ENCODE results near the gene DGKI.

DNA sequence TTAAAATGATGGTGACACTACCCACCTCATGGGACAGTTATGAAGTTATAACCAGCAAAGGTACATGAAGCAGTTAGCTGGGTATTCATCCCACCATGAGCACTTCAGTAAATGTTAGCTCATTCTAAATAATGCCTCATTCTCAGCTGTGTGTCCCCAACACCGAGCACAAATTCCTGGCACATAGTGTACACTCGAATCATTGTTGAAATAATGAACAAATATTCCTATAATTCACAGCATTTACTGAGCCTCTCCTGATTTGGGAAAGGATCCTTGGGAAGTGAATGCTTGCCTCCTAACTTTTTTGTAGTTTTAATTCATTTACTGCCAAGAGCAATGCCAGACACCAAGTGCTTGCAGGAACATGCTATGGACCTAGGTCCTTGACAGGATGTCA is 235.2 kb downstream of the DGKI start:
- TF ChIP-seq, protein P1, sequence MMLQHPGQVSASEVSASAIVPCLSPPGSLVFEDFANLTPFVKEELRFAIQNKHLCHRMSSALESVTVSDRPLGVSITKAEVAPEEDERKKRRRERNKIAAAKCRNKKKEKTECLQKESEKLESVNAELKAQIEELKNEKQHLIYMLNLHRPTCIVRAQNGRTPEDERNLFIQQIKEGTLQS (IDR thresholded peaks at IDR 0.05), result no peak
- TF ChIP-seq JUND (IDR thresholded peaks at IDR 0.05) (no peak), SIN3A (IDR thresholded peaks at IDR 0.05; ENCODE audit: low read depth) (no peak)

Data from HCT116 (cell line).